HepG2 (cell line): ENCODE measurements around the gene MTA1. TPM values are rescaled to one million over a fixed set of nuclear protein-coding genes. Genes with fewer than 3 reads are reported as not detected.

ENCODE experiments used
- ATAC-seq: fragments of 200-7000 bp; cut with Tn5 transposase; 3 replicates; pipeline ENCODE4 v1.9.1; 2020; ENCODE audit warnings: mild to moderate bottlenecking, moderate library complexity
- BruUV-seq: library from RNA; stranded (reverse); fragments of 400-500 nt; replicated peaks from 2 replicates; lab custom pipeline; 2021; lab: Mats Ljungman, UMichigan
- CTCF ChIA-PET: fragments of 300-600 bp; formaldehyde crosslinking; extraction: SDS; loops from one replicate; lab custom pipeline; 2021; ENCODE audit warnings: low total read pairs, inconsistent platforms, low intra/inter-chr PET ratio; lab: Yijun Ruan, JAX
- POLR2A ChIA-PET: fragments of 350-600 bp; sonication (Branson Sonifier 250); formaldehyde crosslinking; loops from one replicate; lab custom pipeline; 2020; ENCODE audit warnings: antibody characterized with exemption, inconsistent platforms; lab: Yijun Ruan, JAX
- DNase-seq: peaks from one replicate; pipeline ENCODE4 v3.0.0-alpha.2; 2015; ENCODE audit warnings: low spot score
- FAIRE-seq: peaks from 3 replicates; lab custom pipeline; 2011; peaks lifted over from hg19 to GRCh38; lab: Jason Lieb, UNC
- H2AFZ ChIP-seq: one replicate; pipeline ENCODE4 v1.6.1; 2011; ENCODE audit warnings: low read length, inconsistent platforms
- H3K27ac ChIP-seq: fragments of 300-600 bp; 3 replicates; pipeline ENCODE4 v1.8.0; 2011; ENCODE audit warnings: mixed run types, mild to moderate bottlenecking, mixed read lengths, low read length, inconsistent platforms; ENCODE audit not compliant: insufficient read depth; ENCODE audit errors: extremely low read length
- H3K27me3 ChIP-seq, 2 experiments: fragments of 200-600 bp in 1 of 2; 2 replicates in 1 of 2; 3 replicates in 1 of 2; pipeline versions ENCODE4 v1.6.0 to v1.8.0; 2011; ENCODE audit warnings: low read length in 2 of 2, mild to moderate bottlenecking in 2 of 2, moderate library complexity in 2 of 2, inconsistent platforms in 1 of 2; ENCODE audit not compliant: insufficient read depth in 2 of 2, control insufficient read depth in 1 of 2
- H3K36me3 ChIP-seq, 2 experiments: fragments of 200-600 bp in 1 of 2; replicated peaks in 1 of 2; 2 replicates in 1 of 2; 3 replicates in 1 of 2; pipeline versions ENCODE4 v1.5.1 to v1.8.0; 2011; ENCODE audit warnings: low read length in 2 of 2, inconsistent platforms in 1 of 2; ENCODE audit not compliant: insufficient read depth in 2 of 2, control insufficient read depth in 1 of 2
- H3K4me1 ChIP-seq: 2 replicates; pipeline ENCODE4 v1.5.1; 2012; ENCODE audit warnings: low read length, inconsistent platforms; ENCODE audit not compliant: insufficient read depth
- H3K4me2 ChIP-seq: 2 replicates; pipeline ENCODE4 v1.6.0; 2011; ENCODE audit warnings: low read depth, low read length, inconsistent platforms
- H3K4me3 ChIP-seq, 3 experiments: fragments of 200-600 bp in 1 of 3; sonication (generic), shearing (Covaris generic) in 1 of 3; replicated peaks in 1 of 3; 2 replicates each; pipeline ENCODE4 v1.5.1; 2011 to 2016; ENCODE audit warnings: low read length in 3 of 3, inconsistent platforms in 2 of 3, low read depth in 2 of 3, mild to moderate bottlenecking in 2 of 3, control low read depth in 1 of 3, mixed read lengths in 1 of 3; ENCODE audit not compliant: insufficient read depth in 1 of 3
- H3K79me2 ChIP-seq: one replicate; pipeline ENCODE4 v1.6.1; 2011; ENCODE audit warnings: low read length, inconsistent platforms; ENCODE audit not compliant: insufficient read depth
- H3K9ac ChIP-seq: 2 replicates; pipeline ENCODE4 v1.6.0; 2011; ENCODE audit warnings: mild to moderate bottlenecking, low read depth, low read length, inconsistent platforms; ENCODE audit not compliant: insufficient read depth
- H3K9me3 ChIP-seq: 2 replicates; pipeline ENCODE4 v1.5.1; 2012; ENCODE audit warnings: mild to moderate bottlenecking, low read length
- H4K20me1 ChIP-seq: 2 replicates; pipeline ENCODE4 v1.6.0; 2011; ENCODE audit warnings: inconsistent platforms, mild to moderate bottlenecking, low read length, moderate library complexity; ENCODE audit not compliant: insufficient read depth
- ARID4A ChIP-seq: sonication (generic); formaldehyde crosslinking; IDR thresholded peaks from 2 replicates; pipeline ENCODE4 v1.5.0; 2020; ENCODE audit warnings: mild to moderate bottlenecking, missing genetic modification reagents, borderline replicate concordance
- ARNT ChIP-seq: fragments of 450-650 bp; IDR thresholded peaks from 2 replicates; pipeline ENCODE4 v1.6.1; 2017
- PPARG ChIP-seq: conservative IDR thresholded peaks from 2 replicates; pipeline ENCODE4 v1.6.1; 2016; ENCODE audit warnings: missing biosample characterization, missing genetic modification reagents
- ZNF451 ChIP-seq: sonication (generic); formaldehyde crosslinking; IDR thresholded peaks from 2 replicates; pipeline ENCODE4 v1.5.0; 2020; ENCODE audit warnings: mild to moderate bottlenecking, missing genetic modification reagents
- WGBS: methylation state at CpG from one replicate; pipeline ENCODE4 v1.1.6; 2017; ENCODE audit warnings: low lambda C conversion rate; 5-methylcytosine and 5-hydroxymethylcytosine counted together
- in situ Hi-C: cut with HindIII; loops from 2 replicates; pipeline ENCODE4 v1.10.0; 2017; ENCODE audit warnings: low pct_unique_long_range_greater_than_20kb; ENCODE audit not compliant: extremely low pct_ligation_motif_present
- intact Hi-C: fragments of 100-400 bp; cut with micrococcal nuclease; formaldehyde crosslinking; loops from one replicate; pipeline ENCODE4 v1.10.0; 2022; ENCODE audit not compliant: unreplicated experiment
- polyA plus RNA-seq, 8 experiments: library from polyadenylated mRNA; depleted of rRNA in 3 of 8; stranded (reverse) in 7 of 8; unstranded in 1 of 8; fragments of >200 nt; fragmentation: Illumina TruSeq in 4 of 8; extraction: Trizol in 4 of 8; gene quantifications; 2 replicates each; pipeline versions ENCODE4 v1.2.1 to v1.2.3, GENCODE V29; 2011 to 2016; ENCODE audit warnings: low read depth in 4 of 8, missing spikeins in 1 of 8, mixed read lengths in 1 of 8; ENCODE audit not compliant: insufficient read depth in 1 of 8
- total RNA-seq, 5 experiments: library from RNA; depleted of rRNA; stranded (reverse); fragments of >200 nt; fragmentation: Illumina TruSeq; extraction: Trizol; gene quantifications; 2 replicates each; pipeline ENCODE4 v1.2.3, GENCODE V29; 2016; ENCODE audit warnings: low read depth in 1 of 5

Gene MTA1
- total and polyA plus RNA-seq, 2 of the 13 experiments (the other 11 are each of a cell fraction or from before 2014, with no cell fraction given): 35.2 to 85.8 TPM

DNA sequence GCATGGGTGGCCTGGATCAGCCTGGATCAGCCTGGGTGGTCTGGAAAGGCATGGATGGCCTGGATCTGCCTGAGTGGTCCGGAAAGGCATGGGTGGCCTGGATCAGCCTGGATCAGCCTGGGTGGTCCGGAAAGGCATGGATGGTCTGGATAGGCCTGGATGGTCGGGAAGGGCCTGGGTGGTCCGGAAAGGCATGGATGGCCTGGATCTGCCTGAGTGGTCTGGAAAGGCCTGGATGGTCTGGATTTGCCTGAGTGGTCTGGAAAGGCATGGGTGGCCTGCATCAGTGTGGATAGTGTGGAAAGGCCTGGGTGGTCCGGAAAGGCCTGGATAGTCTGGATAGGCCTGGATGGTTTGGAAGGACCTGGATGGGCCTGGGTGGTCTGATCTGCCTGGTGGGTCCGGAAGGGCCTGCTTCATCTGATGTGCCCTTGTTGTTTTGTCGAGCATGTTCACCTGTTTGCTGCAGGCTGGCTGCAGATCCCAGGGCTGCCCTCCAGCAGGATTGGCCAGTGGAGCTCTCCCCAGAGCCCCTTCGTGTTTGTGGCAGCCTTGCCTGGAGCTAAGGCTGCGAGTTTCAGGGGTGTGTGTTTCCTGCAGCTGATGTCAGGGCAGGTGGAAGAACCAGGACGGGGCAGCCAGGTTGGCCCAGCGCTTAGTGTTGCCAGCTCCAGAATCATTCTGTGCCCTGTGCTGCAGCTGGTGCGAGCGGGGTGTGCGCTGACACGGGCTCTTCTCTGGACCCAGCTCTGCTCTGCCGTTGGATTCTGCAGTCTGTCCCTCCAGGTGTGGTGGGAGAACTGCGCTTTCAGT, 40.5 kb upstream of the MTA1 start (continued):
- TF ChIP-seq ARID4A (CRISPR knock-in tag) (no peak), ARNT (no peak), PPARG (no peak)
- TF ChIP-seq, all 625 proteins: peak for 0

DNA sequence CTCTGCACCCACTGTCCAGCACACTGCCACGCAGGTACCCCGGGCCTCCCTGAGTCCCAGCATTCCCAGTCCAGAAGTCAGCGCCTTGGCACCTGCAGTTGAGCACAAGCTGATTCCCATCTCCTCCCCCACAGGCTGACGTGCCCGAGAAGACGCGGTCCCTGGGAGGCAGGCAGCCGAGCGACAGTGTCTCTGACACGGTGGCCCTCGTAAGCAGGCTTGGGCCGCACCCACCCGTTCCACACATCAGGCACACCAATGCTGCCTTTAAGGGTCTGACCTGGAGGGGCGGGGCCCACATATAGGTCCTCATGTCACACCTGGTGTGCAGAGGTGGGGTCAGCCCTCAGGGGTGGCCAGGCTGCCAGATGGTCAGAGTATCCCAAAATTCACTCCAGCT, 39.7 kb upstream of the MTA1 start:
- H3K36me3 ChIP-seq: no peaks in the 10 kb centered on the region
- DNase-seq (no peak), FAIRE-seq (no peak), ATAC-seq (no peak)
- no peak overlapping the region for H3K27ac ChIP-seq
- intact Hi-C loops (no loop called here), in situ Hi-C loops (loop anchor here (5.0 kb wide), 2 partner anchors 107 to 152 kb away; partner anchors contain the start of gene CRIP1)
- H2AFZ ChIP-seq: no peak overlapping the region
- no peaks in the 10 kb centered on the region for H3K4me1 ChIP-seq
- no peak overlapping the region for H3K9ac ChIP-seq
- no peaks in the 10 kb centered on the region for H3K27me3 ChIP-seq
- no TSS peak for BruUV-seq
- ChIA-PET CTCF (no interaction called here), POLR2A (no interaction called here)
- no peaks in the 10 kb centered on the region for H3K9me3 ChIP-seq
- no peak for TF ChIP-seq ZNF451 (CRISPR knock-in tag)
- H3K4me2 ChIP-seq: no peak overlapping the region
- H3K79me2 ChIP-seq: no peaks in the 10 kb centered on the region
- H3K4me3 ChIP-seq: no peak overlapping the region
- WGBS: 100% methylated on average over 10 of the region's 14 CpGs
- H4K20me1 ChIP-seq: no peaks in the 10 kb centered on the region
